OCI-LY3 (cell line): ENCODE measurements around the gene DOCK8.
"Not testable (repeated sequence)": the region's sequence is repeated elsewhere in the genome, so short reads cannot be mapped to it uniquely, and the experiment has no call there.

Experiments used
- EZH2phosphoT487 ChIP-seq: fragments of 200-600 bp; shearing (Covaris generic); IDR thresholded peaks from 2 replicates; pipeline ENCODE4 v1.6.1; 2018; ENCODE audit warnings: antibody characterized with exemption, mixed run types, low read depth
- TF ChIP-seq, protein P1 (sequence below): fragments of 200-600, 300-600 bp; sonication (generic); IDR thresholded peaks from 2 replicates; pipeline ENCODE4 v1.5.1; 2014; ENCODE audit warnings: antibody characterized with exemption, low read length, low read depth

DNA sequence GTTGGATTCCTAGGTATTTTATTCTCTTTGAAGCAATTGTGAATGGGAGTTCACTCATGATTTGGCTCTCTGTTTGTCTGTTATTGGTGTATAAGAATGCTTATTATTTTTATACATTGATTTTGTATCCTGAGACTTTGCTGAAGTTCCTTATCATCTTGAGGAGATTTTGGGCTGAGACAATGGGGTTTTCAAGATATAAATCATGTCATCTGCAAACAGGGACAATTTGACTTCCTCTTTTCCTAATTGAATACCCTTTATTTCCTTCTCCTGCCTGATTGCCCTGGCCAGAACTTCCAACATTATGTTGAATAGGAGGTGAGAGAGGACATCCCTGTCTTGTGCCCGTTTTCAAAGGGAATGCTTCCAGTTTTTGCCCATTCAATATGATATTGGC lies 17.0 kb downstream of the DOCK8 start:
- TF ChIP-seq, protein P1, sequence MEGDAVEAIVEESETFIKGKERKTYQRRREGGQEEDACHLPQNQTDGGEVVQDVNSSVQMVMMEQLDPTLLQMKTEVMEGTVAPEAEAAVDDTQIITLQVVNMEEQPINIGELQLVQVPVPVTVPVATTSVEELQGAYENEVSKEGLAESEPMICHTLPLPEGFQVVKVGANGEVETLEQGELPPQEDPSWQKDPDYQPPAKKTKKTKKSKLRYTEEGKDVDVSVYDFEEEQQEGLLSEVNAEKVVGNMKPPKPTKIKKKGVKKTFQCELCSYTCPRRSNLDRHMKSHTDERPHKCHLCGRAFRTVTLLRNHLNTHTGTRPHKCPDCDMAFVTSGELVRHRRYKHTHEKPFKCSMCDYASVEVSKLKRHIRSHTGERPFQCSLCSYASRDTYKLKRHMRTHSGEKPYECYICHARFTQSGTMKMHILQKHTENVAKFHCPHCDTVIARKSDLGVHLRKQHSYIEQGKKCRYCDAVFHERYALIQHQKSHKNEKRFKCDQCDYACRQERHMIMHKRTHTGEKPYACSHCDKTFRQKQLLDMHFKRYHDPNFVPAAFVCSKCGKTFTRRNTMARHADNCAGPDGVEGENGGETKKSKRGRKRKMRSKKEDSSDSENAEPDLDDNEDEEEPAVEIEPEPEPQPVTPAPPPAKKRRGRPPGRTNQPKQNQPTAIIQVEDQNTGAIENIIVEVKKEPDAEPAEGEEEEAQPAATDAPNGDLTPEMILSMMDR, result not testable (repeated sequence)
- not testable (repeated sequence) for TF ChIP-seq EZH2phosphoT487
